Uterus (tissue), 4 donors: ENCODE measurements around the gene CFAP97D2. TPM values are rescaled to one million over a fixed set of nuclear protein-coding genes. Genes with fewer than 3 reads are reported as not detected.

Experiments used
- DNase-seq, 2 donors: peaks; one replicate each; pipeline ENCODE4 v3.0.0-alpha.2; 2019 to 2020
- H3K27ac ChIP-seq, 2 donors: fragments of 200-600 bp; sonication (generic); 1 replicate in 1 of 2; 2 replicates in 1 of 2; pipeline ENCODE4 v1.5.1; 2016 to 2018
- H3K27me3 ChIP-seq, 2 donors: fragments of 200-600 bp; sonication (generic); one replicate each; pipeline ENCODE4 v1.5.1; 2018 to 2019; ENCODE audit warnings: control low read depth in 1 of 2
- H3K36me3 ChIP-seq, 2 donors: fragments of 200-600 bp; sonication (generic); one replicate each; pipeline ENCODE4 v1.5.1; 2019; ENCODE audit warnings: control low read depth in 1 of 2
- H3K4me1 ChIP-seq, 2 donors: fragments of 200-600 bp; sonication (generic); one replicate each; pipeline ENCODE4 v1.5.1; 2018 to 2019; ENCODE audit warnings: control low read depth in 1 of 2
- H3K4me3 ChIP-seq, 2 donors: fragments of 200-600 bp; sonication (generic); 1 replicate in 1 of 2; 2 replicates in 1 of 2; pipeline ENCODE4 v1.5.1; 2018 to 2019; ENCODE audit warnings: mild to moderate bottlenecking in 1 of 2
- H3K9me3 ChIP-seq, 2 donors: fragments of 200-600 bp; sonication (generic); one replicate each; pipeline ENCODE4 v1.5.1; 2019; ENCODE audit warnings: control low read depth in 1 of 2
- CTCF ChIP-seq, 4 experiments: fragments of 200-600 bp in 2 of 4; fragments of 450-650 bp in 2 of 4; sonication (generic) in 2 of 4; IDR thresholded peaks; one replicate each; pipeline ENCODE4 v1.5.1; 2016 to 2019; ENCODE audit warnings: antibody characterized with exemption in 4 of 4, mild to moderate bottlenecking in 2 of 4, moderate library complexity in 1 of 4
- POLR2A ChIP-seq, 2 donors: fragments of 450-650 bp; IDR thresholded peaks; one replicate each; pipeline ENCODE4 v1.6.1; 2016; ENCODE audit warnings: antibody characterized with exemption in 2 of 2, mild to moderate bottlenecking in 1 of 2, moderate library complexity in 1 of 2
- intact Hi-C: fragments of 100-400 bp; cut with DNase I; formaldehyde crosslinking; loops from one replicate; pipeline ENCODE4 v1.15.1; 2023; ENCODE audit warnings: low total_unique reads
- total RNA-seq, 4 donors: library from RNA; depleted of rRNA in 3 of 4; stranded (reverse); fragments of >200 nt in 3 of 4; gene quantifications; one replicate each; pipeline versions ENCODE4 v1.1.0 to v1.2.4, GENCODE V29; 2014 to 2023
- donor health status: DM: yes; HTN: yes; CAD: no.

The CFAP97D2 gene
- total RNA-seq, 4 donors from 2014 or later = not detected

GRCh38 chr13:114166381-114167131 is 12.5 kb upstream of the CFAP97D2 start:
- TF ChIP-seq POLR2A (IDR thresholded peaks at IDR 0.05) = no peak
- no peak for TF ChIP-seq CTCF (IDR thresholded peaks at IDR 0.05)
- no peaks in the 10 kb centered on the region for H3K4me1 ChIP-seq
- no peak overlapping the region for H3K27ac ChIP-seq
- no peaks in the 10 kb centered on the region for H3K27me3 ChIP-seq
- peak in 1 of 2 donors; percentile 50 for DNase-seq
- H3K4me3 ChIP-seq = no peak overlapping the region
- intact Hi-C loops = no loop called here
- H3K9me3 ChIP-seq = no peaks in the 10 kb centered on the region
- no peaks in the 10 kb centered on the region for H3K36me3 ChIP-seq

GRCh38 chr13:114167426-114167825 is 11.6 kb upstream of the CFAP97D2 start:
- Histone ChIP-seq H3K4me1 (no peaks in the 10 kb centered on the region), H3K27me3 (no peaks in the 10 kb centered on the region), H3K9me3 (no peaks in the 10 kb centered on the region), H3K4me3 (no peak overlapping the region), H3K36me3 (no peaks in the 10 kb centered on the region), H3K27ac (no peak overlapping the region)
- TF ChIP-seq POLR2A (IDR thresholded peaks at IDR 0.05) (no peak), CTCF (IDR thresholded peaks at IDR 0.05) (no peak)
- no peak for DNase-seq
- intact Hi-C loops = no loop called here

GRCh38 chr13:114167885-114168284 is 11.2 kb upstream of the CFAP97D2 start:
- TF ChIP-seq POLR2A (IDR thresholded peaks at IDR 0.05) = no peak
- no peak for TF ChIP-seq CTCF (IDR thresholded peaks at IDR 0.05)
- Histone ChIP-seq H3K4me3 (no peak overlapping the region), H3K9me3 (peaks cover 0 to 2% of the 10 kb centered on the region in 2 donors), H3K27ac (no peak overlapping the region), H3K27me3 (no peaks in the 10 kb centered on the region), H3K36me3 (no peaks in the 10 kb centered on the region), H3K4me1 (no peaks in the 10 kb centered on the region)
- intact Hi-C loops = no loop called here
- DNase-seq = no peak

GRCh38 chr13:114173272-114173671 is 5.8 kb upstream of the CFAP97D2 start:
- no peak overlapping the region for H3K4me3 ChIP-seq
- no peak overlapping the region for H3K27ac ChIP-seq
- H3K36me3 ChIP-seq = no peaks in the 10 kb centered on the region
- H3K27me3 ChIP-seq = no peaks in the 10 kb centered on the region
- no peak for TF ChIP-seq POLR2A (IDR thresholded peaks at IDR 0.05)
- TF ChIP-seq CTCF (IDR thresholded peaks at IDR 0.05) = no peak
- intact Hi-C loops = no loop called here
- H3K9me3 ChIP-seq = peaks cover 0 to 3% of the 10 kb centered on the region in 2 donors
- no peaks in the 10 kb centered on the region for H3K4me1 ChIP-seq
- DNase-seq = no peak

GRCh38 chr13:114173745-114174144 is 5.3 kb upstream of the CFAP97D2 start:
- intact Hi-C loops = no loop called here
- Histone ChIP-seq H3K27ac (no peak overlapping the region), H3K4me3 (no peak overlapping the region), H3K27me3 (no peaks in the 10 kb centered on the region), H3K9me3 (peaks cover 0 to 3% of the 10 kb centered on the region in 2 donors), H3K36me3 (no peaks in the 10 kb centered on the region), H3K4me1 (no peaks in the 10 kb centered on the region)
- no peak for DNase-seq
- TF ChIP-seq CTCF (IDR thresholded peaks at IDR 0.05) (no peak), POLR2A (IDR thresholded peaks at IDR 0.05) (no peak)
